Heart left ventricle (tissue), 16 donors: Measurements from ENCODE around the gene E2F6. TPM values are rescaled to one million over a fixed set of nuclear protein-coding genes. Genes with fewer than 3 reads are reported as not detected.

Experiments used
- ATAC-seq, 4 donors: fragments of 200-7000 bp; cut with Tn5 transposase; one replicate each; pipeline ENCODE4 v1.9.1; 2020 to 2022; ENCODE audit warnings: moderate library complexity in 4 of 4, mild to moderate bottlenecking in 3 of 4, moderate number of reproducible peaks in 1 of 4
- DNase-seq, 5 donors: peaks; one replicate each; pipeline ENCODE4 v3.0.0-alpha.2; 2020
- H3K27ac ChIP-seq, 12 donors: fragments of 200-600 bp; sonication (generic) in 4 of 12; one replicate each; pipeline versions ENCODE4 v1.5.0 to v1.8.0; 2016 to 2022; ENCODE audit warnings: mild to moderate bottlenecking in 2 of 12
- H3K27me3 ChIP-seq, 9 donors: fragments of 200-600 bp; sonication (generic) in 2 of 9; one replicate each; pipeline versions ENCODE4 v1.5.1 to v1.8.0; 2016 to 2022; ENCODE audit warnings: mild to moderate bottlenecking in 3 of 9
- H3K36me3 ChIP-seq, 9 donors: fragments of 200-600 bp; sonication (generic) in 2 of 9; one replicate each; pipeline versions ENCODE4 v1.5.0 to v1.8.0; 2018 to 2022; ENCODE audit warnings: mild to moderate bottlenecking in 2 of 9
- H3K4me1 ChIP-seq, 12 donors: fragments of 200-600 bp; sonication (generic) in 4 of 12; one replicate each; pipeline versions ENCODE4 v1.5.0 to v1.8.0; 2016 to 2022; ENCODE audit warnings: mild to moderate bottlenecking in 3 of 12
- H3K4me3 ChIP-seq, 12 donors: fragments of 200-600 bp; sonication (generic) in 4 of 12; one replicate each; pipeline versions ENCODE4 v1.5.0 to v1.8.0; 2017 to 2022; ENCODE audit warnings: mild to moderate bottlenecking in 9 of 12, moderate library complexity in 4 of 12
- H3K9me3 ChIP-seq, 12 donors: fragments of 200-600 bp; sonication (generic) in 4 of 12; one replicate each; pipeline versions ENCODE4 v1.5.0 to v1.8.0; 2016 to 2022; ENCODE audit warnings: mild to moderate bottlenecking in 1 of 12
- CTCF ChIP-seq, 12 donors: fragments of 200-600 bp; sonication (generic) in 4 of 12; IDR thresholded peaks; one replicate each; pipeline versions ENCODE4 v1.5.0 to v1.8.0; 2018 to 2022; ENCODE audit warnings: antibody characterized with exemption in 12 of 12, mild to moderate bottlenecking in 5 of 12
- POLR2A ChIP-seq, 2 donors: fragments of 450-650 bp; IDR thresholded peaks; one replicate each; pipeline ENCODE4 v1.6.1; 2017; ENCODE audit warnings: antibody characterized with exemption in 2 of 2, mild to moderate bottlenecking in 2 of 2, moderate library complexity in 2 of 2
- WGBS, 4 donors: extraction: QIAGEN DNeasy Blood & Tissue Kit in 2 of 4; methylation state at CpG; one replicate each; pipeline versions ENCODE4 v1.1.5 to v1.1.7; 2013 to 2018; 5-methylcytosine and 5-hydroxymethylcytosine counted together
- intact Hi-C, 10 donors: fragments of 100-400 bp; cut with DNase I; formaldehyde crosslinking; loops; one replicate each; pipeline versions ENCODE4 v1.11.1 to v1.14.2; 2022
- polyA plus RNA-seq, 2 donors: library from polyadenylated mRNA; stranded (reverse); fragments of 200-250 nt; gene quantifications; one replicate each; pipeline ENCODE4 v1.2.3, GENCODE V29; 2013
- total RNA-seq, 9 donors: library from RNA; depleted of rRNA in 2 of 9; stranded (reverse); fragments of >200 nt in 2 of 9; fragmentation: NEBNext Ultra II Directional in 3 of 9; extraction: Animal tissue kit (Norgen Biotek cat#: 25700) in 3 of 9; gene quantifications; one replicate each; pipeline versions ENCODE4 v1.1.0 to v1.2.4, GENCODE V29; 2016 to 2023
- donor health status: ischemic (EF 13 %, LVEDD 7.1; RV severe dilation, severe dysfunction).
- donor health status: healthy with polysubstance abuse.
- donor health status: DM: no; HTN: yes; CAD: no.
- donor health status: DM: no; HTN: no; CAD: no.
- donor health status: ischemic (EF 25% LVEDD 6.9; RV normal size, moderate dysfunction).
- donor health status: ischemic (EF 25% LVEDD 5.7; RV mildly dilated, moderate dysfunction).
- donor health status: healthy.
- donor health status: DM: yes; HTN: yes; CAD: no.
- donor health status: ischemic (EF 35%, LVEDD 5.7; RV mildly dilated, moderate dysfunction).
- donor health status: nonischemic (EF 11% LVEDD 7.7; RV severe dilation, severe dysfunction).
- donor health status: DM: yes; HTN: yes; CAD: no.
- donor health status: PGD.
- donor health status: ischemic (EF 29% LVEDD 5.4; RV normal size, mild dysfunction).
- donor health status: nonischemic (EF 23%, LVEDD 6.1; RV moderate dilation, normal function).

The E2F6 gene
- total and polyA plus RNA-seq, 11 donors: 8.7 to 20.4 (median 15.0) TPM

DNA sequence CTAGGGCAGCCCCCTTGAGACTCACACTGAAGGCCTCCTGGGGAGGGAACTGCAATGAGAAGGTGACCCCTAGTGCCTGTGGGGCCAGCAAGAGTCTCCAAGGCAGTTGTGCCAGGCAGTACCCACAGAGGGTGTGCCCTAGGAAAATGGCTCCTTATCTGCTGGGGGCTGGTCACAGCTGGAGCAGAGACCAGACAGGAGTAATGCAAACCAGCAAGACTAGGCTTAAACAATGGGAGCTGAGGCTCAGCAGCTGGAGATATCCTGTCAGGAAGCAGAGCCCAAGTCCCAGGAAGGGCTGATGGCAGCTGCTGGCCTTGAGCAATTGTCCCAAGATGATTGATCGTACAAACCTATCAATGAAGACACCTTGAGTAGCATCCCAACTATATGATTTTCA, 26.8 kb upstream of the E2F6 start:
- H3K27ac ChIP-seq: no peak overlapping the region
- no peak for DNase-seq
- no peak for ATAC-seq

DNA sequence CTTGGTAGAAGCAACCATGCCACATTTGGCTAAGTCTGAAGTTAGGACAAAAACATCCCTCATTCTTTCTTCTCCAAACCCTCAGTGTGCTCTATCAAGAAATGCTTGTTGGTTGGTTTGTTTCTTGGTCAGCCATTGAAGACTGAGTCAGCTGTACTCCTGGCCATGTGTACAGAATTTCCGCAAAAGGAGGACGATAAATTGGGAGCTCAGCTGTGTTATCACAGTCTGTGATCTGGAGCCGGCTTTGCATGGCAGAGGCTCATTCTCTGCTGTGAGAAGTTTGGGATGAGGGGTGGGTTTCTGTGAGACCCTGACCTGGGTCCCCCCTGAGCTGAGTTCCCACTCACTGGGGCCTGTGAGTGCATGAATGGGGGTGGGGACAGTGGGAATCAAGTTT, 26.3 kb upstream of the E2F6 start:
- H3K9me3 ChIP-seq: peaks cover 0 to 5% (median 0%) of the 10 kb centered on the region in 12 donors
- peaks cover 0 to 12% (median 0%) of the 10 kb centered on the region in 12 donors for H3K4me1 ChIP-seq
- H3K4me3 ChIP-seq: no peak overlapping the region
- peaks cover 0 to 4% (median 0%) of the 10 kb centered on the region in 9 donors for H3K27me3 ChIP-seq
- DNase-seq (no peak), ATAC-seq (no peak)
- no peak overlapping the region for H3K27ac ChIP-seq
- no peaks in the 10 kb centered on the region for H3K36me3 ChIP-seq
- TF ChIP-seq CTCF (IDR thresholded peaks at IDR 0.05) (no peak), POLR2A (IDR thresholded peaks at IDR 0.05) (no peak)
- WGBS, 4 donors: 77 to 95% (median 89%) methylated on average over 3 of the region's 3 CpGs
- intact Hi-C loops: no loop called here

More for the DNA sequence above, 26.8 kb upstream of the E2F6 start:
- intact Hi-C loops: no loop called here
- Histone ChIP-seq H3K4me1 (peaks cover 0 to 13% (median 0%) of the 10 kb centered on the region in 12 donors), H3K9me3 (peaks cover 0 to 5% (median 0%) of the 10 kb centered on the region in 12 donors), H3K4me3 (no peak overlapping the region), H3K36me3 (no peaks in the 10 kb centered on the region), H3K27me3 (peaks cover 0 to 4% (median 0%) of the 10 kb centered on the region in 9 donors)
- WGBS, 4 donors: 69 to 100% (median 88%) methylated on average over 1 of the region's 1 CpG
- no peak for TF ChIP-seq CTCF (IDR thresholded peaks at IDR 0.05)
- no peak for TF ChIP-seq POLR2A (IDR thresholded peaks at IDR 0.05)

DNA sequence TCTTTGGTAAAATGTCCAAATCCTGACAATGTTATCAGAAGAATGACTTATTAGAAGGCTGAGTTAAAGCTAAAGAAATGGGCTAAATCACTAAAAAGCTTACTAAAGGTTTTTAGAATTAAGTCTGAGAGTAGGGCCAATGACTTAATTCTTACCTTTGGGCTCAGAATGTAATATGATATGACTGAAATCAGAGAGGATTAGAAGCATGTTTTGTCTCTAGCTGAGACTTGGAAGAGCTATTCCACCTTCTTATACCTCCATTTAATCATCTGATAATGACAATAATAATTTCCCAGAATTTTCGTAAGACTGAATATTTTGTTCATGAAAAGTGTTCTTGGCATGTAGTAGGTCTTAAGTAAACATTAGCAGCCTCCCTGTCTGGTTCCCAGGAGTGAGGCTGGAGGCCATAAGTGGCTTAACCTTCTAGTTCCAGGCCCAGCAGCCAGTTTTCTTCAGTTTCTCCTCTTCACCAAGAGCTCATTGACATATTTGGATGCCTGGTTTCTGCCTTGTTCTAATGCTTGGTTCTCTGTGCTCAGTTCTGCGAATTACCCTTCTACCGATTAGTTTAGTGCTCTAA, 25.5 kb upstream of the E2F6 start:
- ATAC-seq: no peak

DNA sequence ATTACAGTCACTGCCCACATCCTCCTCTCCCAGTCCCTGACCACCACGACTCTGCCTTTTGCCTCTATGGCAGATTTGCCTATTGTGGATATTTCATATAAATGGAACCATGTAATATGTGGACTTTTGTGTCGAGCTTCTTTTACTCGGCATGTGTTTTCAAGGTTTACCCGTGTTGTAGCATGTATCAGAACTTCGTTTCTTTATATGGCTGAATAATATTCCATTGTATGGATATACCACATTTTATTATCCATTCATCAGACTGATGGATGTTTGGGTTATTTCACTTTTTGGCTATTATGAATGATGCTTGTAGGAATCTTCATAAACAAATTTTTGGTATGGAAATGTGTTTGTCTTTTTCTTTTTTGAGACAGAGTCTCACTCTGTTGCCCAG, 24.2 kb upstream of the E2F6 start:
- WGBS, 4 donors: 95% methylated on average over 5 of the region's 5 CpGs
- no peak overlapping the region for H3K27ac ChIP-seq
- H3K4me3 ChIP-seq: no peak overlapping the region
- TF ChIP-seq POLR2A (IDR thresholded peaks at IDR 0.05) (no peak), CTCF (IDR thresholded peaks at IDR 0.05) (no peak)
- ATAC-seq (no peak), DNase-seq (no peak)
- H3K9me3 ChIP-seq: peaks cover 0 to 5% (median 0%) of the 10 kb centered on the region in 12 donors
- H3K4me1 ChIP-seq: no peaks in the 10 kb centered on the region
- peaks cover 0 to 13% (median 4%) of the 10 kb centered on the region in 9 donors for H3K27me3 ChIP-seq
- intact Hi-C loops: no loop called here
- H3K36me3 ChIP-seq: no peaks in the 10 kb centered on the region

More for the DNA sequence above, 25.5 kb upstream of the E2F6 start:
- H3K4me3 ChIP-seq: no peak overlapping the region
- H3K36me3 ChIP-seq: no peaks in the 10 kb centered on the region
- TF ChIP-seq CTCF (IDR thresholded peaks at IDR 0.05) (no peak), POLR2A (IDR thresholded peaks at IDR 0.05) (no peak)
- intact Hi-C loops: no loop called here
- no peak overlapping the region for H3K27ac ChIP-seq
- peaks cover 0 to 4% (median 0%) of the 10 kb centered on the region in 12 donors for H3K4me1 ChIP-seq
- peaks cover 0 to 4% (median 1%) of the 10 kb centered on the region in 9 donors for H3K27me3 ChIP-seq
- peaks cover 0 to 5% (median 0%) of the 10 kb centered on the region in 12 donors for H3K9me3 ChIP-seq
- WGBS, 4 donors: 63 to 65% (median 65%) methylated on average over 3 of the region's 3 CpGs
- DNase-seq: no peak
